Measurements from ENCODE around the gene SMTNL2.
"Not testable (repeated sequence)": the region's sequence is repeated elsewhere in the genome, so short reads cannot be mapped to it uniquely, and the experiment has no call there.

The SMTNL2 gene

DNA sequence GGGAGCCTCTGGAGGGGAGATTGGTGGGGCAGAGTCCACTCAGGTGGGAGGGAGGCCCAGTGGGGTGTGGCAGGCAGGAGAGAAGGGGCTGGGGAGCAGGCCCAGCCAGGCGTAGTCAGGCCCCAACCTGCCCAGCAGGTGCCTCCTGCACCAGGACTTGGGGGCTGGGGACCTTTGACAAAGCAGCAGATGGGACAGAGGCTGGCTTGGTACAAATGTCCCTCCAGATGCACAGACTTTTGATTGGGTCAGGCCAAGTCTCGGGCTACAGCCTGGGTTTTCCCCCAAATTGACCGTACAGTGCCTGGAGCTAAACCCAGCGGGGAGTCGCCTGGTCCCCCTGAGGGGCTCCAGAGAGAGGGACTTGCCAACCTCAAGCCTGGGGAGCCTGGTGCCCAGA lies 24.4 kb upstream of the SMTNL2 start:
- DNase-seq (ENCODE audit: low spot score) (no peak), FAIRE-seq (no peak)

DNA sequence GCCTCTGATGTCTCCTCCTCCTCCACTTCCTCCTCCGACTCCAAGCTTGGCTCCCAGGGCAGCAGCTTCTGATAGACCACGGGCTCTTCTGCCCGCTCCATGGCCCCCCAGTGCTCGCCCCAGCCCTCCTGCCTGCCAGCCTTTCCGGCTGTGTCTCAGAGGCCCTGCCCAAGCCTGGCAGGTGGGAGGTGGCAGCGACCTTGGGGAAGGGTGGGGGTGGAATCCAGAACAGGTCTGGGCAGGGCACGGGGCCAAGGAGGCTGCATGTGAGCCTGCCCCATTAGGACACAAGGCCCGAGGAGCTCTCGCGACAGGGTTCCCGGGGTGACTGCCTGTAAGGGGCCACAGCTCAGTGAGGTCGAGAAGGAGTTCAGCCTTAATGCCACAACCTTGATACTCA lies 23.9 kb upstream of the SMTNL2 start, which contains the start of gene GGT6:
Gene GGT6, minus strand, starts transcription at position 157 of the 400 bp plus-strand sequence. Its CDS starts 56 bp downstream, at position 101.
- DNase-seq (ENCODE audit: low spot score) = no peak
- no peak for FAIRE-seq

DNA sequence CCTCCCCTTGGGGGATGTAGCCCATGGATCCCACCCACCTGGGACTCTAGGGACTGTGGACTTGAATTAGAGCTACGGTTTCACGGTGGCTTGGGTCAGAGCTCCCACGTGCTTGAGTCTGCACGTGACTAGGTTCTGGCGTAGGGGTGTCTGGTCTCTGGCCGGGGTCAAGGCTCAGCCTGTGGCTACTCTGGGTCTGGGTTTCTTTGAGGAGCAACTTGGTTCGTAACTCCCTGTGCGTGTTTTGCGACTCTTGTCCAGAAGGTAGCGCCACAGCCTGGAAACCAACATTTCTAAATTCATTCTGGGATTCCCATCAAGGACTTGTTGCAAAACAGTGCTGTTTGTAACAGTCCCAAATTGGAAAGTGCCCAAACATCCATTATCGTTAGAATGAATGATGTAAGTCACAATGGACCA lies 23.5 kb upstream of the SMTNL2 start:
- FAIRE-seq (no peak), DNase-seq (ENCODE audit: low spot score) (no peak)

DNA sequence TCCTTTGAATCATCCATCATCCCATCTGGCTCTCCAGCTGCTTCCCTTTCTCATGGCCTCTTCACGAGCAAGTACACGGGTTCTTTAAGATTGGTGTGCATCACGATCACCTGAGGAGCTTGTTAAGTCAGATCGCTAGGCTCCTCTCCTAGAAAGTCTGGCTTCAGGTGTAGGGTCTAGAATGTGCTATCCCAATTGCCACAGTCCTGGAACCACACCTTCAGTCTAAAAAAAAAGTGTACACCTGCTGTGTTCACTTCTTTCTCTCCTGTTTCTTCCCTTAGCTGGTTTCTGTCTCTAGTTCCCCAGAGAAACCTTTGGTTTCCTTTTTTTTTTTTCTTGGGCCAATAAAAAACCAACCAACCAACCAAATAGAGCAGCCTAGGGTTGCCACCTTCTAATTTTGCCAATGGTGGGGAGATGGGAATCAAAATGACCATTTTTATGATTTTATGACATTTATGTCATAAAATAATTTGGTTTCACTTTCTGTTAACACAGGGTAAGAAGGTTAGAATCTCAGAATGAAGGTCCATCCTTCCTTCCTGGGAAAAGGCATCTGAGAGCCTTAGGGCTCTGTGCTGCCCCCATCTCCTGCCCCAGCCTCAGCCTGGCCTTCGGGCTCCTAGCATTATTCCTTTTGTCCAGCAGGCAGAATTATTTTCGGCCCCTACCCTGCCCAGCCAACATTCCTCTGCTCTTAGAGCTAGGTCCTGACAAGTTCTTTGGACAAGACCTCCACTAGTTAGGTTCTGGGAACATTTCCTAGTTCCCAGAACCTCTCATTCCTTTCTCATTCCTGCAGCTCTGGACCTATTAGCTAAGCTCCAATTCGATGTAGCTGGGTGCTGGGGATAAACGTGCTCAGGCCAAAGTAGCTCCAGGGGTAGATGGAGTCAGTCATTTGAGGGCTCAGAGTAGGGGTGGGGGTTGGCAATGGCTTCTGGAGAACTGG lies 22.0 kb upstream of the SMTNL2 start:
- FAIRE-seq (no peak), DNase-seq (ENCODE audit: low spot score) (no peak)

DNA sequence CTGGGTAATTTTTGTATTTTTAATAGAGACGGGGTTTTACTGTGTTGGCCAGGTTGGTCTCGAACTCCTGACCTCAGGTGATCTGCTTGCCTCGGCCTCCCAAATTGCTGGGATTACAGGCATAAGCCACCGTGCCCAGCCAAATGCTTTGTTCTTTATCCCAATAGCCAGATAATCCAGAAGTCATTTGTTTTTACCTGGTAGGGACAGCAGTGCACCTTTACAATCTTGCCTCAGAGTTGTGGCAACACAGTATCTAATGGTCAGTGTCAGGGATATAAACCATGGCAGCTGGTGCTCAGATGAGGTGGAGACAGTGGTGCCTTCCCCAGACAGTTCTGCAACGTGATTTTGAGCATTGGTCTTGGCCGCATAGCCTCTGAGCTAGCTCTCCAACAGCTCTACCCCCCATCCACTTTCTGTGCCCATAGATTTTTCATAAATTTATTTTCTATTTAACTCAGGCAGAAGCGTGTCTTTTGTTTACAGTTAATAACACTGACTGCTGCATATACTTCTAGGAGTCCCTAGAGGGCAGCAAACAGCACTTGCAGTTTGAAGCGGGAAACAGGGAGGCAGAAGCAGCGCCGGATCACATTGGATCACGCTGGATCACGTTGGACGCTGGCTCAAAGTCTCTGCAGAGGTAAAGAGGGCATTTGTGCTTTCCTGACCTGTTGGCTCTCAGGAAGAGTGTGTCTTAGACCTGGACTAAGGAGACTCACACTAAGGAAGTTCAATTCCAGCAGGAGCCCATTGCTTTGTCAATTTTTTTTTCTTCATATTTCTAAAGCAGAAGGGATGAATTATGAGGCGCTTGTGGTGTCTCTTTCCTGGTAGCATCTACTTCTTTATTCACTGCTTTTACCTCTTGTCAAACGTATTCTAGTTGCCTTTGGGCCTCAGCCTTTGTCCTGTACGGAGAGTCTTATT lies 18.9 kb upstream of the SMTNL2 start:
- DNase-seq (ENCODE audit: low spot score) = peak; percentile 65
- no peak for FAIRE-seq

DNA sequence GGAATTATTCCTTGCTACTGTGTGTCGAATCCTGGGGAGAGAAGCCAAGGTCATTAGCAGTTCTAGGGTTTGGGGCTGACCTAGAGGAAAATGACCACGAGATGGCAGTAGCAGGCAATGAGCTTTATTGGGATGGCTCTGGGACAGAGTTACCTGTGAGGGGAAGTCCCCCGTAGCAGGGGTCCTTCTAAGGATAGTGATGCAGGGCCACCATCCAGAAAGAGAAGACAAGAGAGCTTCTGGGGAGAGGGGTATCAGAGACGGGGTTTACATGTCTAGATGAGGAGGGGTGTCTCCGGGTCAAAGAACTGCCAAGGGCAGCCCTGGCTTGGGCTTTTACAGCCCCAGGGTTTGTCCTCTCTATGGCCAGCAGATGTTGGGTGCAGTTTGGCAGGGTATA lies 17.5 kb upstream of the SMTNL2 start:
- FAIRE-seq = no peak
- DNase-seq (ENCODE audit: low spot score) = peak; percentile 59

DNA sequence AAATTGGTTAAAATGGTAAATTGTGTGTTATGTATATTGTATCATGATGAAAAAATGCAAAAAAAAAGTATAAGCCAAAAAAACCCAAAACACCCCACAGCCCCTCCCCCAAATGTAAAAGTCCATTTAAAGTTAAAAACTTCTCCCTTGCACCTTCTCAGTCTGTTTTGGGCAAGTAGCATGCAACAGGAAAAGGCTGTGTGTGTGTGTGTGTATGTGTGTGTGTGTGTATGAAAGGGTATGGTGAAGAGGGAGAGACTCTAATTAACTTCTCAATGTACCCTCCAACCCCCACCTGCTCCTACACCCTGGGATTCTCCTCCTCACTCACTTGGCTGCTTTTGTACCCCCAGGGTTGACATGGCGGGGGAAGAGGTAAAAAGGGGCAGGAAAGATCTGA lies 14.7 kb upstream of the SMTNL2 start:
- no peak for FAIRE-seq
- DNase-seq (ENCODE audit: low spot score) = no peak

DNA sequence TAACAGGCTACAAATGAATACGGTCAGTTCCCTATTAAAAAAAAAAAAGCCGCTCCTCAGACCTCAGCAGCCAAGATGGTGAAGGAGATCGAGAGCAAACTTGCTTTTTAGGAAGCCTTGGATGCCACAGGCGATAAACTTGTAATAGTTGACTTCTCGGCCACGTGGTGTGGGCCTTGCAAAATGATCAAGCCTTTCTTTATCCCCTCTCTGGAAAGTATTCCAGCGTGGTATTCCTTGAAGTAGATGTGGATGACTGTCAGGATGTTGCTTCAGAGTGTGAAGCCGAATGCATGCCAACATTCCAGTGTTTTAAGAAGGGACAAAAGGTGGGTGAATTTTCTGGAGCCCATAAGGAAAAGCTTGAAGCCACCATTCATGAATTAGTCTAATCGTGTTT lies 12.2 kb upstream of the SMTNL2 start:
- DNase-seq (ENCODE audit: low spot score) (no peak), FAIRE-seq (no peak)

DNA sequence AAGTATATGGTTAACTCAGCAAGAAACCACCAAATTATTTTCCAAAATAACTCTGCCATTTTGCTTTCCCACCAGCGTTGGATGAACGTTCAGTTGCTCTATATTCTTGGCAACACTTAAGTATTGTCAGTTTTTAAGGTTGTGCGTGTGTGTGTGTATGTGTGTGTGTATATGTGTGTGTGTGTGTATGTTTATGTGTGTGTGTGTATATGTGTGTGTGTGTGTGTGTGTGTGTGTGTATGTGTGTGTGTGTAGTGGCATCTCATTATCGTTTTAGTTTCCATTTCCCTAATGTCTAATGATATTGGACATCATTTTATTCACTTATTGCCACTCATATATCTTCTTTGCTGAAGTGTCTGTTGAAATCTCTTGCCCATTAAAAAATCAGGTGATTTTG lies 11.2 kb upstream of the SMTNL2 start:
- FAIRE-seq (no peak), DNase-seq (ENCODE audit: low spot score) (no peak)

DNA sequence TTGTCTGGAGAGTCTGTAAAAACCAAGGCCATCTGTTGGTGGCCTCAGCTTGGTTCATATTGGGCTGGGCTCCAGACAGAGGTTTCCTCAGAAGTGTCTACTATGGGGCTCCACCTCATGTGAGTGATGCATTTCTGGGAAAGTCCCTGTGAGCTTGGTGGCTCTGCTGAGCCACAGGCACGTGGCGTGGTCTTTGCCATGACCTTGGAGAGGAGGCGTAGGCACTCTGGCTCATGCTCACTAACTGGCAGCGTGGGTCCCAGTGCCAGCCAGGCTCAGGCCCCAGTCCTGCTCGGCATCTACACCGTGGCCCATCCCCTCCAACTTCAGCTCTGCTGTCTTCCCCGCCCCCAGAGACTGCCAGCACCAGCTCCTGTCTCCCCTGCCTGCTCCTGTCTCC lies 10.7 kb upstream of the SMTNL2 start:
- no peak for FAIRE-seq
- DNase-seq (ENCODE audit: low spot score) = no peak

DNA sequence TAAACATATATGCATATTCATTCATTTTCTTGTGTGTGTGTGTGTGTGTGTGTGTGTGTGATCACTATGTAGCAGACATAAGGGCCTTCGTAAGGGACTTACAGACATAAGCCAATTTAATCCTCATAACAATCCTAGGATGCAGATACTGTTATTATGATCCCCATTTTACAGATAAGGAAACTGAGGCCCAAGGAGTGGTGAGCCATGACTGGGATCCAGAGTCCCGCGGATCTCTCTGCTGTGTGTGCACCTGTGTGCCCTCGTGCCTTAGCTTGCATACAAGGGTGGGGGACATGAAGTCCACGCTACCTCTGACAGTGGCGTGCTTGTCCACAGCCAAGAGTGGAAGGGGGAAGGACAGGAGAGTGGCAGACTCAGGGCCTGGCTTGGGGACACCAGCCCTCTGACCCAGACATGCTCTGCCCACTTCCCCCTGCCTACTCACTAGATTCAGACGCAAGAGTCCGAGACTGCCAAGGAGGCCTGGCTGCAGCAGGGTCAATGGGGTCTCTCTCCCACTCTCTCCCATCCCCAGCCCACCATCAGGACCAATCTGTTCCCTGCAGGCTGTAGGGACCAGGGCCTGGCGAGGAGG lies 9.8 kb upstream of the SMTNL2 start:
- no peak for FAIRE-seq

DNA sequence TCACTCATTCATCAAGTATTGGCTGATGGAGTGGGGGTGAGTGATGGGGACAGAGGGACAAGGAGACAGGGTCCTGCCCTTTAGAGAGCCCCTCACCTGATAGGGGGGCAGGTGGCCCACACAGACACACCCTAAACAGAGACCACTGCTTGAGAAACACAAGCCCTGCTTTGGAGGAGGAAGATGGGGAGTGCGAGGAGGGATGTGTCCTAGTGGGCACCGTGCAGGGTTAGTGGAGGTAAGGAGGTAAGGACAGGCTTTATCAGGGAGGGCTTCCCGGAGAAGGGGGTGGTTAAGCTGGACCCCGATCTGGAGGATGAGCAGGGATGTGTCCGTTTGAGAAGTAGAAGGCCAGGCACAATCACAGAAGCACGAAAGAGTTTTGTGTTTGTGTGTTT lies 8.2 kb upstream of the SMTNL2 start:
- FAIRE-seq (no peak), DNase-seq (ENCODE audit: low spot score) (no peak)

More for the DNA sequence above, 9.8 kb upstream of the SMTNL2 start:
- no peak for DNase-seq (ENCODE audit: low spot score)

DNA sequence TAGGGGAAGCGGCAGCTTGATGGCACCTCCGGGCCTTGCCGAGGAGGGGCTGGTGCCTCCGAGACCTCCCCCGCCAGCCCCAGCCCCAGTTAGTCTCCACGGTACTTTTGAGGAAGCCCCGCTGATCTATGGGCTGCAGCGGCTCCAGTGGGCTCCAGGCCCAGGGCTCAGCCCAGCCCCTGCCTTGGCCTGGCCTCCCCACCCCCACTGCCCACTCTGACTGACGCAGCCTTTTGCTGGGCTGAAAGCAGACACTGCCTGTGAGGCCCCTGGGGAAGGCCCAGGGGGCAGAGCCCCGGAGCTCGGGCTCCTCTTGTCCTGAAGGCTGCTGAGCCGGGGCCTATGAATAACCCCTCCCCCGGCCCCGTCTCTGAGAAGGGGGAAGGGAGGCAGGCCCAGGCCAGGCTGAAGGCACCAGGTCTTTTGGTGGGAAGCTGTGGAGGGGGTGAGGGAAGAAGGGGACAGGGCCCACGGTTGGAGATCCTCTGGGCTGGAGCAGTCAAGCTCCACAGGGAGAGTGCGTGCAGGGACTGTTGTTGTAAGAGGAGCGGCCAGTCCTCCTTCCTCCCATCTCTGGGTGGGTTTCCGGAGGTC lies 7.5 kb upstream of the SMTNL2 start:
- FAIRE-seq (no peak), DNase-seq (ENCODE audit: low spot score) (no peak)

DNA sequence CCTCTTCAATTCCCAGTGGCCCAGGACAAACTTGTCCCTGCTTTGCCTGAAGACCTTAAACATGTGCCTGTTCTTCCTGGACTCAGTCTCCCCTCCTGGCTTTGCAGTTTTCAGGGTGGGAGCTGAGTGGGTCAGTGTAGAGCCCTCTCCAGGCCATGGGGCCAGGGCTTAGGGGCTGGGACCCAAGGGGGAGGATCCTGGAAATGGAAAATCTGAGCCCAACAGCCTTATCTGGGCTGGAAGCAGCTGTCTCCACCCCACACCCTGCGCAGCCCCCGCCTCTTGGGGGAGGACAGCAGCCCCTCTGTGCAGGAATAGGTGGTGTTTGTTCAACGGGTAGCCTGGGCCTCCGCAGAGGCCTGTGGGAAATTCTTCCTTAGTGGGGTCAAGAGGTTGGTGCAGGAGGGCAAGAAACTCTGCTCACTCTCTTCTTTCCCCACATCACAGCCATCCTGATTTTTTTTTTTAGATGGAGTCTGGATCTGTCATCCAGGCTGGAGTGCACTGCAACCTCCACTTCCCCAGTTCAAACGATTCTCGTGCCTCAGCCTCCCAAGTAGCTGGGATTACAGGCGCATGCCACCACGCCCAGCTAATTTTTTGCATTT lies 6.8 kb upstream of the SMTNL2 start:
- DNase-seq (ENCODE audit: low spot score) (no peak), FAIRE-seq (no peak)

DNA sequence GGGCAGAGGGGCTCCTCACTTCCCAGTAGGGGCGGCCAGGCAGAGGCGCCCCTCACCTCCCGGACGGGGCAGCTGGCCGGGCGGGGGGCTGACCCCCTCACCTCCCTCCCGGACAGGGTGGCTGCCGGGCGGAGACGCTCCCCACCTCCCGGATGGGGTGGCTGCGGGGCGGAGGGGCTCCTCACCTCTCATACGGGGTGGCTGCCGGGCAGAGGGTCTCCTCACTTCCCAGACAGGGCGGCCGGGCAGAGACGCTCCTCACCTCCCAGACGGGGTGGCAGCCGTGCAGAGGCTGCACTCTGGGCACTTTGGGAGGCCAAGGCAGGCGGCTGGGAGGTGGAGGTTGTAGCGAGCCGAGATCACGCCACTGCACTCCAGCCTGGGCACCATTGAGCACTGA lies 6.0 kb upstream of the SMTNL2 start:
- FAIRE-seq; DNase-seq (ENCODE audit: low spot score): not testable (repeated sequence)

DNA sequence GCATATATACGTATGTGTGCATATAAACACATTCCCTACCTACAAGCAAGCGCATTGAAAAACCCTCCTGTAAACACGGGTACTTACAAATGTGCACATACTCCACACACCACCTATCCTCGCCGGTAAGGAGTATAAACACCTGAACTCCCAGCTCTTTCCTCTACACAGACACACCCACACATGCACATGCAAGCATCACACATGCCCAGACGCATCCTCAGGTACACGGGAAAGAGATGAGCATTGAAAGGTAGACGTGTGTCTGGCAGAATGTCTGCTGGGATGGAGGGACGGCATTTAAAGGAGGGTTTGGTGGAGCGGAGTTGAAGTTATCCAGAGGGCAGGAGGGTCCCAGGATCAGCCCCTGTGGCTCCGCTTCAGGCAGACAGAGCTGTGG lies 4.7 kb upstream of the SMTNL2 start:
- FAIRE-seq = no peak
- no peak for DNase-seq (ENCODE audit: low spot score)

DNA sequence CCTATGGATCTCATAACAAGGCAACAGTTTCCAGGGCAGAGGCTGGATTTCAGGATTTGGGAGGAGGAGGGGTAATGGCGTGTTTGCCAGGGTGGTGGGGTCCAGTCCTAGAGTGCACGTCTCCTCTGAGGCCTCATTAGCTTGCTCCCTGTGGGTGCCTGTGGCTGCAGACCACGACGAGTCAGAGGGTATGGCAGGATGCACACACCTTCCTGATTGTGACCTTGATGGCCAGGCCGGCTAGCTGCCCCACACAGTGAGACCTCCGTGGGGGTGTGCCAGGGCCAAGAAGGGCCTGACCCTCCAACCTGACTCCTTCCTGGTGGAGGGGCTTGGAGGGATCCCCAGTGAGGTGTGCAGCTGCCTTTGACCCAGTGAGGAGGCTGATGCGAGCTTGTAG lies 4.0 kb upstream of the SMTNL2 start:
- FAIRE-seq = no peak
- no peak for DNase-seq (ENCODE audit: low spot score)

DNA sequence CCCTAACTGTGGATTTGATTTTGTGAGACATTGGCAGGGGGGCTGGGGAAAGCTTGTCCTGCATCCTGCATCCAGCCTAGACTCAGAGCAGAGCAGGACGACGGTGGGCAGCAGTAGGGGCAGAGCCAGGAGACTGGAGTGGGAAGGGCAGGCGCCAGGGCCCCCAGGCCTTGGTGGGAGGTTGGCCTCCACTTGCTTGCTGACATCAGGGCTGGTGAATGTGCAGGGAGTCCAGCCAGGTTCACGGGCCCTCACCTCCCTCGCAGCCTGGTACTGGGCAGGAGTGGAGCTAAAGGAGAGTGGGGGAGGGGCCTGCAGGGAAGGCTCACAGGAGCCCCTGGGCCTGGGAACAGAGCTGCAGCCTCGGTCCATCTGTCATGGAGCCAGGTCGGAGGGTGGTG lies 2.2 kb upstream of the SMTNL2 start:
- DNase-seq (ENCODE audit: low spot score) (no peak), FAIRE-seq (no peak)

DNA sequence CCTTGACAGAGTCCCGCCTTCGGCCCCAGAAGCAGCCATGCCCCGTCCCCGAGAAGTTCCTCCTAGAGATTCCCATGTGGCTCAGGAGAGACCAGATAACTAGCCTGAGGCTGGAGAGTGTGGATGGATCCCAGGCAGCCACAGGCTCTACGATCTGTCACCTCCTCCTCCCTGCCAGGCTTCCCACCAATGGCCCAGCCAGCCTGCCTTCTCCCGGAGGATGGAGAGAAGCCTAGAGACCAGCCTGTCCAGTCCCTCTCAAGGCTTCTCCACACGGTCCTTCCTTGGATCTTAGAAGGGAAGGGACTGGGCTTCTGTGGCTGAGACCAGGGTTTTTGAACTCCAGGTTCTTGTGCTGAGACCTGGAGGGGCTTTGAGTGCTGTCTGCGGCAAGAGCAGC lies 1.6 kb upstream of the SMTNL2 start:
- no peak for FAIRE-seq
- DNase-seq (ENCODE audit: low spot score) = no peak

DNA sequence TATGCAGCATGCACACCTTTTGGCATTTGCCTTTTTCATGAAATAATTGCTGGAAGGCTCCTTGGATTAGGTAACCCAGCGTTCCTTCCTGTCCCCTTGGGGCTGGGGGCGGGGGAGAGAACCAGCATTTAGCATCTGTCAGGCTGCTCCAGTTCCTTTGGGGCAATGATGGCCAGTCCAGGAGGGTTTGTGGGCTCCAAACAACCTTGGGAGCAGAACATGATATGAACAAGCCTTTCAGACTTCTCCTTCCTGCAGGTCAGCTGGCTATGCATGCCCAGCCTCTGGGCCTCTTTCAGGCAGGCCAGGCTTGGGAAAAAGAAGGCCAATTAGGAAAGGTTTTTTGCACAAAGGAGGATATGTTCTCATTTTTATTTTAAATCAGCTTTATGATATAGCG lies 1.1 kb upstream of the SMTNL2 start:
- FAIRE-seq = no peak
- DNase-seq (ENCODE audit: low spot score) = no peak

DNA sequence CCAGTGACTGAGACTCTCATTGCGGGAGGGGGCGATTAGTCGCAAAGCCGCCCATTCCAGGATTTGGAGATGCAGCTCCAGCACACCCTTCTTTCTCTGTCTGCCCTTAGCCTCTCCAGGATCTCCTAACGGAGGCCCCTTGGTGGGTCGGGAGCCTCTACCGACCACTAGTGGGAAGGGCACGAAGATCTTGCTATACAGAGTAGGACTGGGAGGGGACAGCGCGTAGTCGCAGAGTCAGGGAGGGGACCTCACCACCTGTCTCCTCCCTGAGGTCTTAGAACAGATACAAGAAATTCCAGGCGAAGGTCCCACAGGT lies 588 bp upstream of the SMTNL2 start:
- DNase-seq (ENCODE audit: low spot score) (peak; percentile 73), FAIRE-seq (no peak)

All from urothelium cell line (cell line).